HepG2 (cell line): Measurements from ENCODE around the gene HTRA3. TPM values are rescaled to one million over a fixed set of nuclear protein-coding genes. Genes with fewer than 3 reads are reported as not detected.

ENCODE experiments used
- ATAC-seq: fragments of 200-7000 bp; cut with Tn5 transposase; 3 replicates; pipeline ENCODE4 v1.9.1; 2020; ENCODE audit warnings: mild to moderate bottlenecking, moderate library complexity
- BruUV-seq: library from RNA; stranded (reverse); fragments of 400-500 nt; replicated peaks from 2 replicates; lab custom pipeline; 2021; lab: Mats Ljungman, UMichigan
- CTCF ChIA-PET: fragments of 300-600 bp; formaldehyde crosslinking; extraction: SDS; loops from one replicate; lab custom pipeline; 2021; ENCODE audit warnings: low total read pairs, inconsistent platforms, low intra/inter-chr PET ratio; lab: Yijun Ruan, JAX
- POLR2A ChIA-PET: fragments of 350-600 bp; sonication (Branson Sonifier 250); formaldehyde crosslinking; loops from one replicate; lab custom pipeline; 2020; ENCODE audit warnings: antibody characterized with exemption, inconsistent platforms; lab: Yijun Ruan, JAX
- DNase-seq: peaks from one replicate; pipeline ENCODE4 v3.0.0-alpha.2; 2015; ENCODE audit warnings: low spot score
- FAIRE-seq: peaks from 3 replicates; lab custom pipeline; 2011; peaks lifted over from hg19 to GRCh38; lab: Jason Lieb, UNC
- H2AFZ ChIP-seq: one replicate; pipeline ENCODE4 v1.6.1; 2011; ENCODE audit warnings: low read length, inconsistent platforms
- H3K27ac ChIP-seq: fragments of 300-600 bp; 3 replicates; pipeline ENCODE4 v1.8.0; 2011; ENCODE audit warnings: mixed run types, mild to moderate bottlenecking, mixed read lengths, low read length, inconsistent platforms; ENCODE audit not compliant: insufficient read depth; ENCODE audit errors: extremely low read length
- H3K27me3 ChIP-seq, 2 experiments: fragments of 200-600 bp in 1 of 2; 2 replicates in 1 of 2; 3 replicates in 1 of 2; pipeline versions ENCODE4 v1.6.0 to v1.8.0; 2011; ENCODE audit warnings: low read length in 2 of 2, mild to moderate bottlenecking in 2 of 2, moderate library complexity in 2 of 2, inconsistent platforms in 1 of 2; ENCODE audit not compliant: insufficient read depth in 2 of 2, control insufficient read depth in 1 of 2
- H3K36me3 ChIP-seq, 2 experiments: fragments of 200-600 bp in 1 of 2; replicated peaks in 1 of 2; 2 replicates in 1 of 2; 3 replicates in 1 of 2; pipeline versions ENCODE4 v1.5.1 to v1.8.0; 2011; ENCODE audit warnings: low read length in 2 of 2, inconsistent platforms in 1 of 2; ENCODE audit not compliant: insufficient read depth in 2 of 2, control insufficient read depth in 1 of 2
- H3K4me1 ChIP-seq: 2 replicates; pipeline ENCODE4 v1.5.1; 2012; ENCODE audit warnings: low read length, inconsistent platforms; ENCODE audit not compliant: insufficient read depth
- H3K4me2 ChIP-seq: 2 replicates; pipeline ENCODE4 v1.6.0; 2011; ENCODE audit warnings: low read depth, low read length, inconsistent platforms
- H3K4me3 ChIP-seq, 3 experiments: fragments of 200-600 bp in 1 of 3; sonication (generic), shearing (Covaris generic) in 1 of 3; replicated peaks in 1 of 3; 2 replicates each; pipeline ENCODE4 v1.5.1; 2011 to 2016; ENCODE audit warnings: low read length in 3 of 3, inconsistent platforms in 2 of 3, low read depth in 2 of 3, mild to moderate bottlenecking in 2 of 3, control low read depth in 1 of 3, mixed read lengths in 1 of 3; ENCODE audit not compliant: insufficient read depth in 1 of 3
- H3K79me2 ChIP-seq: one replicate; pipeline ENCODE4 v1.6.1; 2011; ENCODE audit warnings: low read length, inconsistent platforms; ENCODE audit not compliant: insufficient read depth
- H3K9ac ChIP-seq: 2 replicates; pipeline ENCODE4 v1.6.0; 2011; ENCODE audit warnings: mild to moderate bottlenecking, low read depth, low read length, inconsistent platforms; ENCODE audit not compliant: insufficient read depth
- H3K9me3 ChIP-seq: 2 replicates; pipeline ENCODE4 v1.5.1; 2012; ENCODE audit warnings: mild to moderate bottlenecking, low read length
- H4K20me1 ChIP-seq: 2 replicates; pipeline ENCODE4 v1.6.0; 2011; ENCODE audit warnings: inconsistent platforms, mild to moderate bottlenecking, low read length, moderate library complexity; ENCODE audit not compliant: insufficient read depth
- FIP1L1 ChIP-seq: fragments of 200-400 bp; formaldehyde crosslinking; IDR thresholded peaks from 2 replicates; pipeline ENCODE4 v1.6.1; 2018; ENCODE audit warnings: low read depth, mild to moderate bottlenecking, low read length, moderate library complexity, borderline replicate concordance; ENCODE audit not compliant: insufficient read depth
- HBP1 ChIP-seq: IDR thresholded peaks from 2 replicates; pipeline ENCODE4 v1.6.1; 2016; ENCODE audit warnings: low read depth, control low read depth
- HOXA5 ChIP-seq: sonication (generic); formaldehyde crosslinking; IDR thresholded peaks from 2 replicates; pipeline ENCODE4 v1.4.0; 2020; ENCODE audit warnings: missing genetic modification reagents
- KAT8 ChIP-seq: IDR thresholded peaks from 2 replicates; pipeline ENCODE4 v1.6.1; 2016; ENCODE audit warnings: missing genetic modification reagents, missing compliant biosample characterization
- MAZ ChIP-seq, 2 experiments: sonication (generic) in 1 of 2; formaldehyde crosslinking in 1 of 2; IDR thresholded peaks; 2 replicates each; pipeline versions ENCODE4 v1.5.0 to v1.6.1; 2012 to 2020; ENCODE audit warnings: low read depth in 2 of 2, mild to moderate bottlenecking in 2 of 2, borderline replicate concordance in 1 of 2, improper control_type of control experiment in 1 of 2, low read length in 1 of 2, missing genetic modification reagents in 1 of 2, moderate library complexity in 1 of 2
- NFKB2 ChIP-seq: sonication (generic); formaldehyde crosslinking; IDR thresholded peaks from 2 replicates; pipeline ENCODE4 v1.4.0; 2020; ENCODE audit warnings: missing genetic modification reagents, borderline replicate concordance
- NR2F6 ChIP-seq, 2 experiments: IDR thresholded peaks; 2 replicates each; pipeline ENCODE4 v1.6.1; 2016; ENCODE audit warnings: antibody characterized with exemption in 1 of 2, mild to moderate bottlenecking in 1 of 2
- RARA ChIP-seq: IDR thresholded peaks from 2 replicates; pipeline ENCODE4 v1.6.1; 2016; ENCODE audit warnings: missing genetic modification reagents, missing compliant biosample characterization
- SMARCC2 ChIP-seq: fragments of 450-650 bp; IDR thresholded peaks from 2 replicates; pipeline ENCODE4 v1.6.1; 2017; ENCODE audit warnings: antibody characterized with exemption, mild to moderate bottlenecking
- SP4 ChIP-seq: sonication (generic); formaldehyde crosslinking; IDR thresholded peaks from 2 replicates; pipeline ENCODE4 v1.8.1; 2023; ENCODE audit warnings: mild to moderate bottlenecking, missing genetic modification reagents
- TAF15 ChIP-seq: fragments of 200-400 bp; formaldehyde crosslinking; IDR thresholded peaks from one replicate; pipeline ENCODE4 v1.6.1; 2018; ENCODE audit warnings: mild to moderate bottlenecking, low read depth, low read length; ENCODE audit not compliant: poor library complexity, severe bottlenecking
- ZNF564 ChIP-seq: sonication (generic); formaldehyde crosslinking; IDR thresholded peaks from 2 replicates; pipeline ENCODE4 v1.8.1; 2023; ENCODE audit warnings: mild to moderate bottlenecking, missing genetic modification reagents
- WGBS: methylation state at CpG from one replicate; pipeline ENCODE4 v1.1.6; 2017; ENCODE audit warnings: low lambda C conversion rate; 5-methylcytosine and 5-hydroxymethylcytosine counted together
- in situ Hi-C: cut with HindIII; loops from 2 replicates; pipeline ENCODE4 v1.10.0; 2017; ENCODE audit warnings: low pct_unique_long_range_greater_than_20kb; ENCODE audit not compliant: extremely low pct_ligation_motif_present
- intact Hi-C: fragments of 100-400 bp; cut with micrococcal nuclease; formaldehyde crosslinking; loops from one replicate; pipeline ENCODE4 v1.10.0; 2022; ENCODE audit not compliant: unreplicated experiment
- polyA plus RNA-seq, 8 experiments: library from polyadenylated mRNA; depleted of rRNA in 3 of 8; stranded (reverse) in 7 of 8; unstranded in 1 of 8; fragments of >200 nt; fragmentation: Illumina TruSeq in 4 of 8; extraction: Trizol in 4 of 8; gene quantifications; 2 replicates each; pipeline versions ENCODE4 v1.2.1 to v1.2.3, GENCODE V29; 2011 to 2016; ENCODE audit warnings: low read depth in 4 of 8, missing spikeins in 1 of 8, mixed read lengths in 1 of 8; ENCODE audit not compliant: insufficient read depth in 1 of 8
- total RNA-seq, 5 experiments: library from RNA; depleted of rRNA; stranded (reverse); fragments of >200 nt; fragmentation: Illumina TruSeq; extraction: Trizol; gene quantifications; 2 replicates each; pipeline ENCODE4 v1.2.3, GENCODE V29; 2016; ENCODE audit warnings: low read depth in 1 of 5
- TF ChIP-seq, protein P1 (sequence below): sonication (generic); formaldehyde crosslinking; IDR thresholded peaks from 2 replicates; pipeline ENCODE4 v1.4.0; 2020; ENCODE audit warnings: missing genetic modification reagents
- TF ChIP-seq, protein P2 (sequence below): sonication (generic); formaldehyde crosslinking; IDR thresholded peaks from 2 replicates; pipeline ENCODE4 v1.5.0; 2020; ENCODE audit warnings: mild to moderate bottlenecking, missing genetic modification reagents, borderline replicate concordance

Gene HTRA3
- total and polyA plus RNA-seq, 2 of the 13 experiments (the other 11 are each of a cell fraction or from before 2014, with no cell fraction given) = 0.17 TPM; not detected in 1

GRCh38 chr4:8241895-8242696 lies 27.5 kb upstream of the HTRA3 start:
- DNase-seq (peak; percentile 78), FAIRE-seq (peak; percentile 18), ATAC-seq (peak; percentile 72)
- Histone ChIP-seq H4K20me1 (peaks cover 9% of the 10 kb centered on the region; the same call in 1 of the 2 replicates), H3K27ac (no peak overlapping the region), H3K36me3 (peaks cover 10 to 28% of the 10 kb centered on the region in 2 experiments), H3K4me1 (peaks cover 49% of the 10 kb centered on the region), H3K4me3 (no peak overlapping the region), H3K9me3 (no peaks in the 10 kb centered on the region), H3K9ac (no peak overlapping the region), H3K79me2 (no peaks in the 10 kb centered on the region), H3K27me3 (no peaks in the 10 kb centered on the region), H3K4me2 (no peak overlapping the region), H2AFZ (no peak overlapping the region)
- POLR2A ChIA-PET = interaction anchor here (0.9 to 1.2 kb wide), 2 partner anchors 21 to 169 kb away, joined by 3 read pairs; no protein-coding TSS in a partner anchor
- intact Hi-C loops (loop anchor here (1.0 to 5.0 kb wide), 2 partner anchors 50 to 161 kb away; no protein-coding TSS in a partner anchor), in situ Hi-C loops (loop anchor here (5.0 kb wide), 1 partner anchor 160 kb away; no protein-coding TSS in a partner anchor)
- WGBS = 61% methylated on average over 10 of the region's 29 CpGs
- CTCF ChIA-PET = interaction anchor here (0.8 to 3.7 kb wide), 3 partner anchors 66 to 168 kb away, joined by 4 to 29 read pairs (median 8); no protein-coding TSS in a partner anchor
- no TSS peak for BruUV-seq
- TF ChIP-seq NFKB2 = peak; percentile 23; the same call in 1 of the 2 replicates
- TF ChIP-seq RARA (CRISPR knock-in tag) = peak; percentile 33; the same call in 1 of the 2 replicates
- TF ChIP-seq KAT8 (CRISPR knock-in tag) = 0 out of 2 replicates have a peak, but pooled peaks have one; percentile 18
- TF ChIP-seq MAZ (IDR thresholded peaks at IDR 0.05; ENCODE audit: borderline replicate concordance, low read depth, low read length) = 0 out of 2 replicates have a peak, but pooled peaks have one; percentile 61
- TF ChIP-seq MAZ (CRISPR knock-in tag; IDR thresholded peaks at IDR 0.05; ENCODE audit: low read depth) = no peak
- TF ChIP-seq, protein P1, sequence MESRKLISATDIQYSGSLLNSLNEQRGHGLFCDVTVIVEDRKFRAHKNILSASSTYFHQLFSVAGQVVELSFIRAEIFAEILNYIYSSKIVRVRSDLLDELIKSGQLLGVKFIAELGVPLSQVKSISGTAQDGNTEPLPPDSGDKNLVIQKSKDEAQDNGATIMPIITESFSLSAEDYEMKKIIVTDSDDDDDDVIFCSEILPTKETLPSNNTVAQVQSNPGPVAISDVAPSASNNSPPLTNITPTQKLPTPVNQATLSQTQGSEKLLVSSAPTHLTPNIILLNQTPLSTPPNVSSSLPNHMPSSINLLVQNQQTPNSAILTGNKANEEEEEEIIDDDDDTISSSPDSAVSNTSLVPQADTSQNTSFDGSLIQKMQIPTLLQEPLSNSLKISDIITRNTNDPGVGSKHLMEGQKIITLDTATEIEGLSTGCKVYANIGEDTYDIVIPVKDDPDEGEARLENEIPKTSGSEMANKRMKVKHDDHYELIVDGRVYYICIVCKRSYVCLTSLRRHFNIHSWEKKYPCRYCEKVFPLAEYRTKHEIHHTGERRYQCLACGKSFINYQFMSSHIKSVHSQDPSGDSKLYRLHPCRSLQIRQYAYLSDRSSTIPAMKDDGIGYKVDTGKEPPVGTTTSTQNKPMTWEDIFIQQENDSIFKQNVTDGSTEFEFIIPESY (CRISPR knock-in tag) = peak; percentile 83
- no peak for TF ChIP-seq ZNF564 (CRISPR knock-in tag)
- TF ChIP-seq HOXA5 (CRISPR knock-in tag) = peak; percentile 77; the same call in 1 of the 2 replicates
- TF ChIP-seq SP4 = peak; percentile 64; the same call in 1 of the 2 replicates
- TF ChIP-seq SMARCC2 = no peak
- no peak for TF ChIP-seq HBP1 (CRISPR knock-in tag)
- no peak for TF ChIP-seq FIP1L1
- TF ChIP-seq, protein P2, sequence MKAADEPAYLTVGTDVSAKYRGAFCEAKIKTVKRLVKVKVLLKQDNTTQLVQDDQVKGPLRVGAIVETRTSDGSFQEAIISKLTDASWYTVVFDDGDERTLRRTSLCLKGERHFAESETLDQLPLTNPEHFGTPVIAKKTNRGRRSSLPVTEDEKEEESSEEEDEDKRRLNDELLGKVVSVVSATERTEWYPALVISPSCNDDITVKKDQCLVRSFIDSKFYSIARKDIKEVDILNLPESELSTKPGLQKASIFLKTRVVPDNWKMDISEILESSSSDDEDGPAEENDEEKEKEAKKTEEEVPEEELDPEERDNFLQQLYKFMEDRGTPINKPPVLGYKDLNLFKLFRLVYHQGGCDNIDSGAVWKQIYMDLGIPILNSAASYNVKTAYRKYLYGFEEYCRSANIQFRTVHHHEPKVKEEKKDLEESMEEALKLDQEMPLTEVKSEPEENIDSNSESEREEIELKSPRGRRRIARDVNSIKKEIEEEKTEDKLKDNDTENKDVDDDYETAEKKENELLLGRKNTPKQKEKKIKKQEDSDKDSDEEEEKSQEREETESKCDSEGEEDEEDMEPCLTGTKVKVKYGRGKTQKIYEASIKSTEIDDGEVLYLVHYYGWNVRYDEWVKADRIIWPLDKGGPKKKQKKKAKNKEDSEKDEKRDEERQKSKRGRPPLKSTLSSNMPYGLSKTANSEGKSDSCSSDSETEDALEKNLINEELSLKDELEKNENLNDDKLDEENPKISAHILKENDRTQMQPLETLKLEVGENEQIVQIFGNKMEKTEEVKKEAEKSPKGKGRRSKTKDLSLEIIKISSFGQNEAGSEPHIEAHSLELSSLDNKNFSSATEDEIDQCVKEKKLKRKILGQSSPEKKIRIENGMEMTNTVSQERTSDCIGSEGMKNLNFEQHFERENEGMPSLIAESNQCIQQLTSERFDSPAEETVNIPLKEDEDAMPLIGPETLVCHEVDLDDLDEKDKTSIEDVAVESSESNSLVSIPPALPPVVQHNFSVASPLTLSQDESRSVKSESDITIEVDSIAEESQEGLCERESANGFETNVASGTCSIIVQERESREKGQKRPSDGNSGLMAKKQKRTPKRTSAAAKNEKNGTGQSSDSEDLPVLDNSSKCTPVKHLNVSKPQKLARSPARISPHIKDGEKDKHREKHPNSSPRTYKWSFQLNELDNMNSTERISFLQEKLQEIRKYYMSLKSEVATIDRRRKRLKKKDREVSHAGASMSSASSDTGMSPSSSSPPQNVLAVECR (CRISPR knock-in tag) = peak; percentile 28; the same call in 1 of the 2 replicates
- peak; percentile 41 for TF ChIP-seq TAF15
- TF ChIP-seq NR2F6 (IDR thresholded peaks at IDR 0.05) = no peak
- peak; percentile 36; the same call in 1 of the 2 replicates for TF ChIP-seq NR2F6 (CRISPR knock-in tag; IDR thresholded peaks at IDR 0.05)
